Neuronal stem cell (in vitro differentiated cells): Measurements from ENCODE around the gene ELMO1.

ENCODE experiments used
- DNase-seq: peaks from one replicate; pipeline ENCODE4 v3.0.0-alpha.2; 2013; ENCODE audit warnings: low spot score
- H2AFZ ChIP-seq: one replicate; pipeline ENCODE4 v1.6.1; 2013; ENCODE audit warnings: mild to moderate bottlenecking, low read length, inconsistent platforms
- H2AK5ac ChIP-seq: 2 replicates; pipeline ENCODE4 v1.6.1; 2013; ENCODE audit warnings: low read depth, mild to moderate bottlenecking, inconsistent platforms, low read length, moderate library complexity, mixed read lengths
- H2BK120ac ChIP-seq: 2 replicates; pipeline ENCODE4 v1.6.1; 2013; ENCODE audit warnings: low read depth, mild to moderate bottlenecking, inconsistent platforms, low read length, moderate library complexity, mixed read lengths
- H2BK12ac ChIP-seq: one replicate; pipeline ENCODE4 v1.6.1; 2013; ENCODE audit warnings: low read length, inconsistent platforms
- H2BK15ac ChIP-seq: 2 replicates; pipeline ENCODE4 v1.6.1; 2013; ENCODE audit warnings: mild to moderate bottlenecking, low read length, inconsistent platforms, mixed read lengths
- H2BK5ac ChIP-seq: one replicate; pipeline ENCODE4 v1.6.1; 2013; ENCODE audit warnings: inconsistent platforms, mild to moderate bottlenecking, low read length, moderate library complexity
- H3K14ac ChIP-seq: one replicate; pipeline ENCODE4 v1.6.1; 2013; ENCODE audit warnings: low read length, inconsistent platforms
- H3K18ac ChIP-seq: 2 replicates; pipeline ENCODE4 v1.6.1; 2013; ENCODE audit warnings: low read length, inconsistent platforms
- H3K23ac ChIP-seq: 2 replicates; pipeline ENCODE4 v1.6.1; 2013; ENCODE audit warnings: low read depth, mild to moderate bottlenecking, mixed read lengths, low read length, inconsistent platforms; ENCODE audit not compliant: poor library complexity
- H3K27ac ChIP-seq: replicated peaks from 3 replicates; pipeline ENCODE4 v1.5.1; 2013; ENCODE audit warnings: low read length, inconsistent platforms
- H3K27me3 ChIP-seq, 3 experiments: 2 replicates each; pipeline ENCODE4 v1.6.1; 2013; ENCODE audit warnings: low read length in 3 of 3, mild to moderate bottlenecking in 2 of 3, inconsistent platforms in 1 of 3, low read depth in 1 of 3, mixed read lengths in 1 of 3, moderate library complexity in 1 of 3; ENCODE audit not compliant: control insufficient read depth in 3 of 3, insufficient read depth in 3 of 3
- H3K36me3 ChIP-seq, 2 donors: replicated peaks in 1 of 2; 2 replicates each; pipeline ENCODE4 v1.6.1; 2013; ENCODE audit warnings: low read length in 2 of 2; ENCODE audit not compliant: control insufficient read depth in 2 of 2, insufficient read depth in 2 of 2
- H3K4ac ChIP-seq: 2 replicates; pipeline ENCODE4 v1.6.1; 2013; ENCODE audit warnings: inconsistent platforms, mild to moderate bottlenecking, low read length, moderate library complexity
- H3K4me1 ChIP-seq, 2 donors: 1 replicate in 1 of 2; 2 replicates in 1 of 2; pipeline ENCODE4 v1.6.1; 2013; ENCODE audit warnings: low read length in 2 of 2, low read depth in 1 of 2; ENCODE audit not compliant: control insufficient read depth in 2 of 2, insufficient read depth in 1 of 2
- H3K4me2 ChIP-seq: one replicate; pipeline ENCODE4 v1.6.1; 2013; ENCODE audit warnings: mild to moderate bottlenecking, low read length, inconsistent platforms; ENCODE audit not compliant: insufficient read depth, poor library complexity, severe bottlenecking
- H3K4me3 ChIP-seq, 2 donors: 2 replicates each; pipeline ENCODE4 v1.5.1; 2013; ENCODE audit warnings: low read length in 2 of 2, mild to moderate bottlenecking in 2 of 2, inconsistent platforms in 1 of 2, moderate library complexity in 1 of 2
- H3K79me1 ChIP-seq: one replicate; pipeline ENCODE4 v1.6.1; 2013; ENCODE audit warnings: low read depth, mild to moderate bottlenecking, inconsistent platforms, low read length, moderate library complexity
- H3K9ac ChIP-seq: one replicate; pipeline ENCODE4 v1.6.1; 2013; ENCODE audit warnings: mild to moderate bottlenecking, low read depth, low read length, inconsistent platforms; ENCODE audit not compliant: poor library complexity
- H3K9me3 ChIP-seq, 2 donors: replicated peaks in 1 of 2; 2 replicates each; pipeline versions ENCODE3 to v1.6.1; 2013; ENCODE audit warnings: low read length in 2 of 2, mild to moderate bottlenecking in 2 of 2, inconsistent platforms in 1 of 2, low read depth in 1 of 2, mixed read lengths in 1 of 2, moderate library complexity in 1 of 2; ENCODE audit not compliant: control insufficient read depth in 2 of 2, insufficient read depth in 1 of 2
- H4K8ac ChIP-seq: one replicate; pipeline ENCODE4 v1.6.1; 2013; ENCODE audit warnings: low read depth, mild to moderate bottlenecking, inconsistent platforms, low read length, moderate library complexity
- H4K91ac ChIP-seq: one replicate; pipeline ENCODE4 v1.6.1; 2013; ENCODE audit warnings: low read length, low read depth, mild to moderate bottlenecking, inconsistent platforms; ENCODE audit not compliant: poor library complexity
- WGBS, 2 donors: extraction: QIAGEN DNeasy Blood & Tissue Kit; methylation state at CpG; one replicate each; pipeline ENCODE4 v1.1.7; 2013; ENCODE audit warnings: missing lambda C conversion rate in 2 of 2, mixed read lengths in 1 of 2; ENCODE audit not compliant: insufficient read length in 2 of 2, insufficient replicate concordance in 1 of 2; ENCODE audit errors: extremely low coverage in 2 of 2; 5-methylcytosine and 5-hydroxymethylcytosine counted together

ELMO1 gene

DNA sequence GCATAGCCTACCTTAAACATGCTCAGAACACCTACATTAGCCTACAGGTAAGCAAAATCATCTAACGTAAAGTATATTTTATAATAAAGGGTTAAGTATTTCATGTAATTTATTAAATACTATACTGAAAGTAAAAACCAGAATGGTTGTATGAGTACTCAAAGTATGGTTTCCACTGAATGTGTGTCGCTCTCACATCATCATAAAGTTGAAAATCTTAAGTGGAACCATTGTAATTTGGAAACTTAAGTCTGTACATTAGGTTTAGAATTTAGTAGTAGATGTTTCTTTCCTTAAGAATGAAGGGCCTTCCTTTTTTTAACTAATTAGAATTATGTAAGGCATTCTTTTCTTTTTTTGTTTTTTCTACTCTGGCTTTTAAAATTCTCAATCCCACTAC is 484.4 kb downstream of the ELMO1 start:
- no peak overlapping the region for H3K9ac ChIP-seq
- H3K23ac ChIP-seq: no peak overlapping the region
- no peak overlapping the region for H2BK5ac ChIP-seq
- H3K4me3 ChIP-seq: no peak overlapping the region
- H4K8ac ChIP-seq: no peak overlapping the region
- H3K27me3 ChIP-seq: no peaks in the 10 kb centered on the region
- no peak overlapping the region for H4K91ac ChIP-seq
- H2BK12ac ChIP-seq: no peak overlapping the region
- no peak for DNase-seq
- H2AK5ac ChIP-seq: no peak overlapping the region
- no peak overlapping the region for H3K4me2 ChIP-seq
- no CpG with 5 or more reads among the region's 2 CpGs for WGBS, 2 donors
- no peaks in the 10 kb centered on the region for H3K36me3 ChIP-seq
- H3K79me1 ChIP-seq: no peaks in the 10 kb centered on the region
- H3K4me1 ChIP-seq: peaks cover 9 to 17% of the 10 kb centered on the region in 2 donors
- no peak overlapping the region for H2BK15ac ChIP-seq
- H3K14ac ChIP-seq: no peak overlapping the region
- no peak overlapping the region for H3K18ac ChIP-seq
- no peak overlapping the region for H2BK120ac ChIP-seq
- no peak overlapping the region for H3K4ac ChIP-seq
- no peak overlapping the region for H2AFZ ChIP-seq
- no peak overlapping the region for H3K27ac ChIP-seq
- no peaks in the 10 kb centered on the region for H3K9me3 ChIP-seq

DNA sequence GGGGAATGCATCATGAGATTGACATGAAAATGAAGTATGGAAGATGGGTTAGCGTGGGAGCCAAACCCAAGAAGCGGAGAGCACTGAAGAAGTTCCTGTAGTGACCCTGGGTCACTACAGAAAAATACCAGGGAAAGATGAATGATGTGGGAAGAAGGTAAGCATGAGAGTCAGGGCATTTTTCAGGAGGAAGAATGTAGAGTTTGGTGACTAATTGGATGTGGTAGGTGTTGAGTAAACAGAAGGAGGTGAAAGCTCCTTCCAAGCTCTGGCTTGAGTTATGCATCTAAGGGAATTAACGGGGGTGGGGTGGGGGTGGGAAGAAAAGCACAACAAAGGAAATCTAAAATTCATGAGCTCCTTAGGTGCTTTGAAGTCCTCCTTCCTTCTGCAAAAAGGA is 486.3 kb downstream of the ELMO1 start:
- H3K14ac ChIP-seq: no peak overlapping the region
- no peak overlapping the region for H2AK5ac ChIP-seq
- H4K8ac ChIP-seq: no peak overlapping the region
- H3K4me3 ChIP-seq: no peak overlapping the region
- H3K36me3 ChIP-seq: no peaks in the 10 kb centered on the region
- no peak overlapping the region for H4K91ac ChIP-seq
- H3K27ac ChIP-seq: no peak overlapping the region
- H3K4me2 ChIP-seq: no peak overlapping the region
- no peak overlapping the region for H3K4ac ChIP-seq
- no peak overlapping the region for H2AFZ ChIP-seq
- H3K9me3 ChIP-seq: peaks cover 0 to 5% of the 10 kb centered on the region in 2 donors
- no peak for DNase-seq
- H3K27me3 ChIP-seq: no peaks in the 10 kb centered on the region
- H3K9ac ChIP-seq: no peak overlapping the region
- peaks cover 7 to 17% of the 10 kb centered on the region in 2 donors for H3K4me1 ChIP-seq
- no peak overlapping the region for H2BK12ac ChIP-seq
- H3K18ac ChIP-seq: no peak overlapping the region
- H2BK15ac ChIP-seq: no peak overlapping the region
- no CpG with 5 or more reads among the region's 3 CpGs for WGBS, 2 donors
- H3K23ac ChIP-seq: no peak overlapping the region
- no peak overlapping the region for H2BK5ac ChIP-seq
- H2BK120ac ChIP-seq: no peak overlapping the region
- H3K79me1 ChIP-seq: no peaks in the 10 kb centered on the region

DNA sequence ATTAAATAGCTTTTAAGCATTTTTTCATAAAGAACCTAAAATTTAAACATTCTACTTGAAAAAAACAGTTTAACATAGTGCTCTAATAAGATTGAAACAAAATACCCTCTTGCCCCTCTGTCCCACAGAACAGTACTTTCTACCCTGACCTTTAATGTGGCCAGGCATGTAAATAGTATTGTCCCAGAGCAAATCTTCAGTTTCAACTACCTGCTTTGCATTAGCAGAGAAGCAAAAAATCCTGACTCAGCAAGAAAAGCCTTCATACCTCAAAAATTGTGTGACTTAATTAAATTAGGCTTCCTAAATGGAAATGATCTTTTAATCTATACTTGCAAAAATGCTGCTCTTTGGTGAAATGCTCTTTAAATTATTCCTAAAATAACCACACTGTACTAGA is 487.0 kb downstream of the ELMO1 start:
- DNase-seq: no peak
- Histone ChIP-seq H4K8ac (no peak overlapping the region), H3K9me3 (peaks cover 0 to 9% of the 10 kb centered on the region in 2 donors), H3K4me2 (no peak overlapping the region), H3K23ac (no peak overlapping the region), H3K36me3 (no peaks in the 10 kb centered on the region), H3K4me3 (no peak overlapping the region), H2BK15ac (no peak overlapping the region), H3K9ac (no peak overlapping the region), H4K91ac (no peak overlapping the region), H3K18ac (no peak overlapping the region), H2BK5ac (no peak overlapping the region), H3K14ac (no peak overlapping the region), H2BK120ac (no peak overlapping the region), H3K79me1 (no peaks in the 10 kb centered on the region), H3K4ac (no peak overlapping the region), H3K27me3 (no peaks in the 10 kb centered on the region), H2AK5ac (no peak overlapping the region), H2AFZ (no peak overlapping the region), H3K4me1 (peaks cover 7 to 17% of the 10 kb centered on the region in 2 donors), H2BK12ac (no peak overlapping the region), H3K27ac (no peak overlapping the region)

- Histone ChIP-seq H3K9me3 (peaks cover 0 to 9% of the 10 kb centered on the region in 2 donors), H3K4ac (no peak overlapping the region), H3K18ac (no peak overlapping the region), H3K27me3 (no peaks in the 10 kb centered on the region), H3K9ac (no peak overlapping the region), H2BK120ac (no peak overlapping the region), H3K23ac (no peak overlapping the region), H3K79me1 (no peaks in the 10 kb centered on the region), H2BK15ac (no peak overlapping the region), H2BK5ac (no peak overlapping the region), H2AFZ (no peak overlapping the region), H3K4me2 (no peak overlapping the region), H3K4me3 (no peak overlapping the region), H3K36me3 (no peaks in the 10 kb centered on the region), H3K14ac (no peak overlapping the region), H2BK12ac (no peak overlapping the region), H2AK5ac (no peak overlapping the region), H4K8ac (no peak overlapping the region), H3K27ac (no peak overlapping the region), H4K91ac (no peak overlapping the region), H3K4me1 (peaks cover 7 to 17% of the 10 kb centered on the region in 2 donors)
- no peak for DNase-seq
- no CpG with 5 or more reads among the region's 2 CpGs for WGBS, 2 donors
Measured at GRCh38 chr7:36961097-36961496, 487.6 kb downstream of the ELMO1 start.
